ENCODE results near the gene PPARA.

- TF ChIP-seq CTCF (IDR thresholded peaks at IDR 0.05; ENCODE audit: low read length): no peak
- no peak for TF ChIP-seq EZH2 (optimal IDR thresholded peaks at IDR 0.05; ENCODE audit: low read depth, low read length)
- no peak for TF ChIP-seq EZH2phosphoT487 (IDR thresholded peaks at IDR 0.05; ENCODE audit: low read length)
Measured at GRCh38 chr22:46114518-46115387, 35.6 kb upstream of the PPARA start.

Measured in MM.1S (cell line).